ENCODE data around the gene CTDSP2. TPM values are rescaled to one million over a fixed set of nuclear protein-coding genes. Genes with fewer than 3 reads are reported as not detected.

CTDSP2 gene, protein sequence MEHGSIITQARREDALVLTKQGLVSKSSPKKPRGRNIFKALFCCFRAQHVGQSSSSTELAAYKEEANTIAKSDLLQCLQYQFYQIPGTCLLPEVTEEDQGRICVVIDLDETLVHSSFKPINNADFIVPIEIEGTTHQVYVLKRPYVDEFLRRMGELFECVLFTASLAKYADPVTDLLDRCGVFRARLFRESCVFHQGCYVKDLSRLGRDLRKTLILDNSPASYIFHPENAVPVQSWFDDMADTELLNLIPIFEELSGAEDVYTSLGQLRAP
- total RNA-seq (2022; extraction: Qiagen RNA extraction) = 42.4 to 59.4 TPM (median 53.9 TPM) in 5 replicates

GRCh38 chr12:57846577-57847319 lies at the start of gene CTDSP2:
Gene CTDSP2 (minus strand): TSS chr12:57846729. CDS start chr12:57846435, 294 bp downstream.

DNA sequence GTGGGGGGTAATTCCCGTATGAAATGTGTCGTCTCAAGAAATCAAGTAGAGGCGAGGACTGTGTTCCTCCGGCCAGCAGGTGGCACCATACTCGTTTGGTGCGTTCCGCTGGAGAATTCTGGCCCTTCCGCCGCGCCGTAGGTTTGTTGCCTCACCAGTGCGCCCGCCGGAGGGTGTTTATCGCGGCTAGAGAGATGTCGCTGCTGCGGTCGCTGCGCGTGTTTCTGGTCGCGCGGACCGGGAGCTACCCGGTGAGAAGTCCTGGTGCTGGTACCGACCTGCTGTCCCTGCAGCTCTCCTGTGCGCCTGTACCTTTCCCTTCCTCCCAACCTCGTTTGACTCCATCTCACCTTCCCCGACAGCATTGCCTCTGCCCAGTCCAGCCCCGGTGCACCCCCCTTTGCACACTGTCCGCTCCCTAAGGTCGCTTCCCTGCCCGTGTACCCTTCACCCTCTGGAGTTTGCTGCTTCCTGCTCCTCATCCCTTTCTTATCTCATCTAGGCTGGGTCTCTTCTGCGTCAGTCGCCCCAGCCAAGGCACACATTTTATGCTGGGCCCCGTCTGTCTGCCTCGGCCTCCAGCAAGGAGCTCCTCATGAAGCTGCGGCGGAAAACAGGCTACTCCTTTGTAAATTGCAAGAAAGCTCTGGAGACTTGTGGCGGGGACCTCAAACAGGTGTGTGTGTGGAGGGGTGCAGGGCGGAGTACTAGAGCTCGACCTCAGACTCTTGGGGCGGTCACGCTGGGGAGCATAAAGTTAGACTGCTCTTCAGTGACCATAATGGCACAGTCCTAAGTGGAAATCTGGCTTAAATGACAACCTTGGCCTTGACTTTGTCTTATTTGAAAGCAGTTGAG lies 63.7 kb downstream of the CTDSP2 start, which contains the start of gene TSFM:
TSFM (plus strand) TSS at position 180 of the 858 bp plus-strand sequence; CDS start at position 195, 15 bp downstream.

DNA sequence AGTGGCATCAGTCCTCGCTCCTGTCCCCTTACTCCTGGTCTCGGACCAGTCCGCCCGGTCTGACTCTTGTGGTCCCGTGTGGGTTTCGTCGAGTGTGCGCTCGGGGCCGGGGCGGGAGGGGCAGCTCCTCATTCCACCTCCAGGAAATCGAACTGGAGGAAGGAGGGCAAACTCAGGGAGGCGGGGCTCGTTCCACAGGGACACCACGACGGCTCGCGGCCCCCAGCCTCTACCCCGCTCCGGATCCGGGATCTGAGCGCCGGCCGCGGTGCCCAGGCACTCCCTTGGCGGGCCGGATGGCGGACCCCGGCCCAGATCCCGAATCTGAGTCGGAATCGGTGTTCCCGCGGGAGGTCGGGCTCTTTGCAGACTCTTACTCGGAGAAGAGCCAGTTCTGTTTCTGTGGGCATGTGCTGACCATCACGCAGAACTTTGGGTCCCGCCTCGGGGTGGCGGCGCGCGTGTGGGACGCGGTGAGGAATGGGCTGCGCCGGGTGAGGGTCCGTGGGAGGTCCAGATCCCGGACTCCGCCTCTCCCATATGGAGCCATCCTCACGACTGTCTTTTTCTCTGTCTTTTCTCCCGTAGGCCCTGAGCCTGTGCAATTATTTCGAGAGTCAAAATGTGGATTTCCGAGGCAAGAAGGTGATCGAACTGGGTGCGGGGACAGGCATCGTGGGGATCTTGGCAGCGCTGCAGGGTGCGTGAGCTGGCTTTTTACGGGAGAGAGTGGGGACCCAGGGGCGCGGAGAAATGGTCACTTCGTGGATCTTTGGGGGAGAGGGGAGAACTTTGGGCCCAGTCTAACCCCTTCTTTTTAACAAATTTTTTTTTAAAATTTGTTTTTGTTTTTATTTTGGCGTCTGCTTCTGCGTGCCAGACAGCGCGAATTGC lies 73.9 kb downstream of the CTDSP2 start, which contains the start of gene EEF1AKMT3:
EEF1AKMT3 (plus strand) TSS at position 186 of the 894 bp plus-strand sequence; CDS start at position 297, 111 bp downstream.

DNA sequence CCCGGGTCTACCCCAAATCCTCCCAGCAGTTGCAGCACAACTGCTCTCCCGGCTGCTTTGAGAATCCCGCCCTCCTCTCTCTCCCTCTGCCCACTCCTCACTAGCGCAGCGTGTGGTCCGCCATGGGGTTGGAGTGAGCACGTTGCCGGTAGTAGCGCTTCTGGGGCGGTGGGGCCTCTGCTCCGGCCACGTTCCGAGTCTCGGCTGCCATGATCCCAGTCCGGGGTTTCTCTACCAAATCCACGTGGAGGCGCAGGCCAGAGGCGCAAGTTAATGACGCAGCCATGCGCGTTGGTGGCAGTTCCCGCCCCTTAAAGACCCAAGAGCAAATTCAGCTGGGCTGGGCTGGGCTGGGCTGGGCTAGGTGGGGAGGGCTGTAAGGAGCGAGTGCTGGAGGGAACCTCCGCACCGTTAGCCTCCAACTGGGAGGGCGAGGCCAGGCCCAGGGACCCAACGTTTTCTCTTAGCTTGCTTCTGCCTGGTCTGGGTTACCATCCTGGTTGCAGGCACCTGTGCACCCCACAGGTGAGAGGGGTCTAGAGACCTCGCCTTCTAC lies 74.6 kb downstream of the CTDSP2 start, which contains the start of gene METTL1:
METTL1 (minus strand) TSS at position 233 of the 556 bp plus-strand sequence; CDS start at position 211, 22 bp downstream.

Other genes with a start within 250 kb of the CTDSP2 start
- 14.1 to 19.9 TPM (median 19.8 TPM) in 5 replicates for gene DTX3, start 241.9 kb downstream of the CTDSP2 start, total RNA-seq (2022; extraction: Qiagen RNA extraction)
- gene ARHGEF25, start 235.3 kb downstream of the CTDSP2 start, total RNA-seq (2022; extraction: Qiagen RNA extraction) = 4.8 to 6.9 TPM (median 6.3 TPM) in 5 replicates
- 33.2 to 55.1 TPM (median 48.9 TPM) in 5 replicates for gene B4GALNT1, start 213.5 kb downstream of the CTDSP2 start, total RNA-seq (2022; extraction: Qiagen RNA extraction)
- 114 to 128 TPM (median 119 TPM) in 5 replicates for gene OS9, start 152.6 kb downstream of the CTDSP2 start, total RNA-seq (2022; extraction: Qiagen RNA extraction)
- gene AGAP2, start 108.0 kb downstream of the CTDSP2 start, total RNA-seq (2022; extraction: Qiagen RNA extraction) = 0.12 to 0.27 TPM (median 0.15 TPM) in 5 replicates
- gene TSPAN31, start 101.7 kb downstream of the CTDSP2 start, total RNA-seq (2022; extraction: Qiagen RNA extraction) = 15.6 to 21.9 TPM (median 16.7 TPM) in 5 replicates
- gene CDK4, start 94.4 kb downstream of the CTDSP2 start, total RNA-seq (2022; extraction: Qiagen RNA extraction) = 245 to 292 TPM (median 255 TPM) in 5 replicates
- 6.3 to 8.4 TPM (median 7.9 TPM) in 5 replicates for gene MARCHF9, start 91.6 kb downstream of the CTDSP2 start, total RNA-seq (2022; extraction: Qiagen RNA extraction)
- gene CYP27B1, start 79.7 kb downstream of the CTDSP2 start, total RNA-seq (2022; extraction: Qiagen RNA extraction) = 1.2 to 3.7 TPM (median 2.0 TPM) in 5 replicates
- gene METTL1, start 74.6 kb downstream of the CTDSP2 start, total RNA-seq (2022; extraction: Qiagen RNA extraction) = 54.5 to 55.9 TPM (median 55.3 TPM) in 5 replicates
- gene EEF1AKMT3, start 74.1 kb downstream of the CTDSP2 start, total RNA-seq (2022; extraction: Qiagen RNA extraction) = 4.3 to 6.2 TPM (median 6.0 TPM) in 5 replicates
- 66.1 to 77.5 TPM (median 72.4 TPM) in 5 replicates for gene TSFM, start 63.9 kb downstream of the CTDSP2 start, total RNA-seq (2022; extraction: Qiagen RNA extraction)
- 0.35 to 1.2 TPM (median 0.50 TPM) in 5 replicates for gene AVIL, start 28.0 kb downstream of the CTDSP2 start, total RNA-seq (2022; extraction: Qiagen RNA extraction)
- 5.6 to 6.0 TPM (median 5.8 TPM) in 5 replicates for gene ATP23, start 94.8 kb upstream of the CTDSP2 start, total RNA-seq (2022; extraction: Qiagen RNA extraction)

Measured in A549 treated with CORT108297 at 1 μM for 4 hours (cell line).